H9 (cell line): ENCODE results near the gene ADGRL3. TPM values are rescaled to one million over a fixed set of nuclear protein-coding genes. Genes with fewer than 3 reads are reported as not detected.

Experiments
- DNase-seq: peaks from one replicate; pipeline ENCODE4 v3.0.0-alpha.2; 2017
- H2AFZ ChIP-seq: one replicate; pipeline ENCODE4 v1.6.1; 2013; ENCODE audit warnings: mild to moderate bottlenecking, low read length, control low read depth, moderate library complexity
- H2AK5ac ChIP-seq: 2 replicates; pipeline ENCODE4 v1.6.1; 2013; ENCODE audit warnings: low read length, control low read depth, mixed read lengths; ENCODE audit not compliant: insufficient read length
- H2BK120ac ChIP-seq: one replicate; pipeline ENCODE4 v1.6.1; 2013; ENCODE audit warnings: low read depth, mild to moderate bottlenecking, low read length, control low read depth, inconsistent platforms; ENCODE audit not compliant: poor library complexity, severe bottlenecking
- H2BK12ac ChIP-seq: 2 replicates; pipeline ENCODE4 v1.6.1; 2013; ENCODE audit warnings: low read length, control low read depth, mixed read lengths, low read depth; ENCODE audit not compliant: insufficient read length
- H2BK15ac ChIP-seq: 2 replicates; pipeline ENCODE4 v1.6.1; 2013; ENCODE audit warnings: low read depth, low read length, control low read depth
- H2BK20ac ChIP-seq: one replicate; pipeline ENCODE4 v1.6.1; 2013; ENCODE audit warnings: low read depth, mild to moderate bottlenecking, low read length, control low read depth, inconsistent platforms; ENCODE audit not compliant: poor library complexity, severe bottlenecking
- H2BK5ac ChIP-seq: 2 replicates; pipeline ENCODE4 v1.6.1; 2013; ENCODE audit warnings: low read length, control low read depth, mixed read lengths; ENCODE audit not compliant: insufficient read length
- H3K14ac ChIP-seq: 2 replicates; pipeline ENCODE4 v1.6.1; 2013; ENCODE audit warnings: low read length, control low read depth; ENCODE audit not compliant: insufficient read depth
- H3K18ac ChIP-seq: 2 replicates; pipeline ENCODE4 v1.6.1; 2013; ENCODE audit warnings: low read depth, mild to moderate bottlenecking, mixed read lengths, low read length, control low read depth; ENCODE audit not compliant: insufficient read length
- H3K23ac ChIP-seq: 2 replicates; pipeline ENCODE4 v1.6.1; 2013; ENCODE audit warnings: low read length, control low read depth, mixed read lengths, low read depth; ENCODE audit not compliant: insufficient read length
- H3K23me2 ChIP-seq: 2 replicates; pipeline ENCODE4 v1.6.1; 2013; ENCODE audit warnings: low read depth, mild to moderate bottlenecking, mixed read lengths, low read length, control low read depth; ENCODE audit not compliant: insufficient read length, poor library complexity, severe bottlenecking
- H3K27ac ChIP-seq: 2 replicates; pipeline ENCODE4 v1.5.1; 2013; ENCODE audit warnings: low read length, control low read depth, mixed read lengths, low read depth; ENCODE audit not compliant: insufficient read length
- H3K27me3 ChIP-seq: 2 replicates; pipeline ENCODE4 v1.6.1; 2013; ENCODE audit warnings: low read length, control low read depth, inconsistent platforms; ENCODE audit not compliant: insufficient read depth
- H3K4ac ChIP-seq: 2 replicates; pipeline ENCODE4 v1.6.1; 2013; ENCODE audit warnings: low read depth, mild to moderate bottlenecking, control low read depth, inconsistent platforms, low read length, moderate library complexity
- H3K4me1 ChIP-seq: 2 replicates; pipeline ENCODE4 v1.6.1; 2013; ENCODE audit warnings: low read length, control low read depth, inconsistent platforms; ENCODE audit not compliant: insufficient read depth
- H3K4me2 ChIP-seq: 2 replicates; pipeline ENCODE4 v1.6.1; 2013; ENCODE audit warnings: low read length, control low read depth, mixed read lengths; ENCODE audit not compliant: insufficient read length, insufficient read depth
- H3K56ac ChIP-seq: 2 replicates; pipeline ENCODE4 v1.6.1; 2013; ENCODE audit warnings: low read depth, mild to moderate bottlenecking, mixed read lengths, low read length, control low read depth; ENCODE audit not compliant: insufficient read length
- H3K79me1 ChIP-seq: 2 replicates; pipeline ENCODE4 v1.6.1; 2013; ENCODE audit warnings: low read depth, mild to moderate bottlenecking, moderate library complexity, low read length, control low read depth, inconsistent platforms; ENCODE audit not compliant: insufficient read depth, poor library complexity, severe bottlenecking
- H3K79me2 ChIP-seq: 2 replicates; pipeline ENCODE4 v1.6.1; 2013; ENCODE audit warnings: low read length, control low read depth, inconsistent platforms; ENCODE audit not compliant: insufficient read depth
- H3K9ac ChIP-seq: 2 replicates; pipeline ENCODE4 v1.6.1; 2013; ENCODE audit warnings: low read length, control low read depth, mixed read lengths; ENCODE audit not compliant: insufficient read length; ENCODE audit errors: extremely low read depth
- H3K9me3 ChIP-seq: one replicate; pipeline ENCODE4 v1.6.1; 2013; ENCODE audit warnings: low read depth, low read length, inconsistent platforms; ENCODE audit not compliant: control insufficient read depth
- H3T11ph ChIP-seq: one replicate; pipeline ENCODE4 v1.6.1; 2013; ENCODE audit warnings: mild to moderate bottlenecking, low read length, control low read depth, inconsistent platforms
- H4K20me1 ChIP-seq: one replicate; pipeline ENCODE4 v1.6.1; 2013; ENCODE audit not compliant: control insufficient read depth, insufficient read length, insufficient read depth
- H4K5ac ChIP-seq: 2 replicates; pipeline ENCODE4 v1.6.1; 2013; ENCODE audit warnings: low read depth, mild to moderate bottlenecking, mixed read lengths, low read length, control low read depth; ENCODE audit not compliant: insufficient read length
- H4K8ac ChIP-seq: replicated peaks from 2 replicates; pipeline ENCODE4 v1.6.1; 2013; ENCODE audit warnings: low read length, control low read depth, mixed read lengths, low read depth; ENCODE audit not compliant: insufficient read length
- H4K91ac ChIP-seq: 2 replicates; pipeline ENCODE4 v1.6.1; 2013; ENCODE audit warnings: low read depth, mild to moderate bottlenecking, moderate library complexity, mixed read lengths, low read length, control low read depth; ENCODE audit not compliant: insufficient read length
- H3K27ac Mint-ChIP-seq, 3 experiments: 2 replicates in 2 of 3; 3 replicates in 1 of 3; pipeline ENCODE4 v1.8.0; 2020 to 2021; ENCODE audit warnings: mixed read lengths in 3 of 3, mild to moderate bottlenecking in 1 of 3, moderate library complexity in 1 of 3
- H3K27me3 Mint-ChIP-seq: 2 replicates; pipeline ENCODE4 v1.8.0; 2021; ENCODE audit warnings: low read depth, mild to moderate bottlenecking, moderate library complexity, mixed read lengths
- H3K36me3 Mint-ChIP-seq, 3 experiments: 2 replicates in 2 of 3; 3 replicates in 1 of 3; pipeline ENCODE4 v1.8.0; 2020 to 2021; ENCODE audit warnings: low read depth in 3 of 3, mixed read lengths in 3 of 3; ENCODE audit not compliant: insufficient read depth in 1 of 3
- H3K4me1 Mint-ChIP-seq, 2 experiments: 2 replicates each; pipeline ENCODE4 v1.8.0; 2020; ENCODE audit warnings: mixed read lengths in 2 of 2
- H3K4me3 Mint-ChIP-seq, 2 experiments: 2 replicates in 1 of 2; 3 replicates in 1 of 2; pipeline ENCODE4 v1.8.0; 2020 to 2021; ENCODE audit warnings: mild to moderate bottlenecking in 2 of 2, mixed read lengths in 2 of 2, moderate library complexity in 1 of 2
- H3K9me3 Mint-ChIP-seq, 2 experiments: 2 replicates in 1 of 2; 3 replicates in 1 of 2; pipeline ENCODE4 v1.8.0; 2020; ENCODE audit warnings: mild to moderate bottlenecking in 2 of 2, mixed read lengths in 2 of 2, moderate library complexity in 1 of 2
- WGBS: extraction: QIAGEN DNeasy Blood & Tissue Kit; methylation state at CpG from one replicate; pipeline ENCODE4 v1.1.7; 2013; ENCODE audit warnings: missing lambda C conversion rate, low lambda C conversion rate, mixed read lengths; ENCODE audit not compliant: insufficient read length; ENCODE audit errors: extremely low coverage; 5-methylcytosine and 5-hydroxymethylcytosine counted together
- total RNA-seq: library from RNA; stranded (reverse); gene quantifications from 2 replicates; pipeline ENCODE4 v1.2.1, GENCODE V29; 2021
- TF ChIP-seq, protein P1 (sequence below): fragments of 200-600 bp; sonication (generic); conservative IDR thresholded peaks from 3 replicates; pipeline ENCODE4 v1.8.0; 2021; ENCODE audit warnings: antibody characterized with exemption, mild to moderate bottlenecking

ADGRL3 gene
- total RNA-seq, 1 experiment from 2014 or later: 5.9 TPM

DNA sequence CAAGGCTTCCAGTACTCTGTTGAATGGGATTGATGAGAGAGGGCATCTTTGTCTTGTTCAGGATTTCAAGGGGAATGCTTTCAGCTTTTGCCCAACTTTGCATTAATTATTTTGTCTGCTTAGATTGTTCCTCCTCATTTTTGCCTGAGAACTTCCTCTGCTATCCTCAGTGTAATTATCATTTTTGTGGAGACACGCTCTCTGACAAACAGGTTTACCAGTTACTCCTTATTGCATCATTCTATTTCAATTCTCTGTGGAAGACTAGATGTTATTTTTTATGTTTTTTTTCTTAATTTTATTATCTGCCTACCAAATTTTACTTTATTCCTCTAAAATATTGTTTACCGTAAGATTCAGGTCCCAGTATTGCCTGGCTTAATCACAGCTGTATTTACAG is 349.2 kb downstream of the ADGRL3 start:
- Histone ChIP-seq H3K79me1 (no peaks in the 10 kb centered on the region), H3T11ph (no peak overlapping the region), H3K27me3 (no peaks in the 10 kb centered on the region), H3K4me1 (no peaks in the 10 kb centered on the region), H3K27ac (no peak overlapping the region), H3K79me2 (no peaks in the 10 kb centered on the region), H4K8ac (no peak overlapping the region), H2BK5ac (no peak overlapping the region), H3K56ac (no peak overlapping the region), H3K23me2 (no peaks in the 10 kb centered on the region), H3K14ac (no peak overlapping the region), H4K91ac (no peak overlapping the region), H3K18ac (no peak overlapping the region), H4K20me1 (no peaks in the 10 kb centered on the region), H3K9me3 (no peaks in the 10 kb centered on the region), H2BK12ac (no peak overlapping the region), H3K23ac (no peak overlapping the region), H2AK5ac (no peak overlapping the region), H4K5ac (no peak overlapping the region), H2BK120ac (no peak overlapping the region), H2BK20ac (no peak overlapping the region), H3K4me2 (no peak overlapping the region), H3K9ac (no peak overlapping the region), H2BK15ac (no peak overlapping the region), H2AFZ (no peak overlapping the region), H3K4ac (no peak overlapping the region)
- Mint-ChIP-seq H3K9me3 (no peaks in the 10 kb centered on the region), H3K4me1 (peaks cover 4 to 13% of the 10 kb centered on the region in 2 experiments), H3K27ac (no peak overlapping the region; a peak in 1 of 7 replicates), H3K4me3 (no peak overlapping the region), H3K36me3 (no peaks in the 10 kb centered on the region), H3K27me3 (no peaks in the 10 kb centered on the region; the same call in 1 of the 2 replicates)
- WGBS: no CpG with 5 or more reads among the region's 2 CpGs
- no peak for DNase-seq
- TF ChIP-seq, protein P1, sequence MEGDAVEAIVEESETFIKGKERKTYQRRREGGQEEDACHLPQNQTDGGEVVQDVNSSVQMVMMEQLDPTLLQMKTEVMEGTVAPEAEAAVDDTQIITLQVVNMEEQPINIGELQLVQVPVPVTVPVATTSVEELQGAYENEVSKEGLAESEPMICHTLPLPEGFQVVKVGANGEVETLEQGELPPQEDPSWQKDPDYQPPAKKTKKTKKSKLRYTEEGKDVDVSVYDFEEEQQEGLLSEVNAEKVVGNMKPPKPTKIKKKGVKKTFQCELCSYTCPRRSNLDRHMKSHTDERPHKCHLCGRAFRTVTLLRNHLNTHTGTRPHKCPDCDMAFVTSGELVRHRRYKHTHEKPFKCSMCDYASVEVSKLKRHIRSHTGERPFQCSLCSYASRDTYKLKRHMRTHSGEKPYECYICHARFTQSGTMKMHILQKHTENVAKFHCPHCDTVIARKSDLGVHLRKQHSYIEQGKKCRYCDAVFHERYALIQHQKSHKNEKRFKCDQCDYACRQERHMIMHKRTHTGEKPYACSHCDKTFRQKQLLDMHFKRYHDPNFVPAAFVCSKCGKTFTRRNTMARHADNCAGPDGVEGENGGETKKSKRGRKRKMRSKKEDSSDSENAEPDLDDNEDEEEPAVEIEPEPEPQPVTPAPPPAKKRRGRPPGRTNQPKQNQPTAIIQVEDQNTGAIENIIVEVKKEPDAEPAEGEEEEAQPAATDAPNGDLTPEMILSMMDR: no peak
